Esophagus squamous epithelium (tissue), 4 donors: ENCODE data around the gene RAB27A.
"Not testable (repeated sequence)": the region's sequence is repeated elsewhere in the genome, so short reads cannot be mapped to it uniquely, and the experiment has no call there.

Source experiments
- CTCF ChIP-seq, 6 experiments: fragments of 450-650 bp in 4 of 6; fragments of 200-600 bp in 2 of 6; sonication (generic) in 2 of 6; IDR thresholded peaks; one replicate each; pipeline ENCODE4 v1.5.1; 2016 to 2019; ENCODE audit warnings: antibody characterized with exemption in 6 of 6, mild to moderate bottlenecking in 4 of 6, moderate library complexity in 4 of 6
- POLR2A ChIP-seq, 4 donors: fragments of 450-650 bp; IDR thresholded peaks; one replicate each; pipeline ENCODE4 v1.6.1; 2017; ENCODE audit warnings: antibody characterized with exemption in 4 of 4, mild to moderate bottlenecking in 4 of 4, moderate library complexity in 3 of 4

GRCh38 chr15:55280589-55280988, 9.0 kb downstream of the RAB27A start:
- not testable (repeated sequence) for TF ChIP-seq CTCF, POLR2A (IDR thresholded peaks at IDR 0.05)
